ENCODE data around the gene GPR62.

The GPR62 gene

GRCh38 chr3:51982352-51982837, 27.2 kb downstream of the GPR62 start:
- DNase-seq (ENCODE audit: low spot score) = peak; percentile 80
- TF ChIP-seq CTCF (IDR thresholded peaks at IDR 0.05; ENCODE audit: borderline replicate concordance, control extremely low read depth, extremely low read depth, insufficient read depth, missing control alignments) = peak; percentile 46
- in situ Hi-C loops (cut with MboI; ENCODE audit: low sequenced_read_pairs, unreplicated experiment) = no loop called here

- in situ Hi-C loops (cut with MboI; ENCODE audit: low sequenced_read_pairs, unreplicated experiment) = no loop called here
- peak; percentile 98 for DNase-seq (ENCODE audit: low spot score)
- no peak for TF ChIP-seq CTCF (IDR thresholded peaks at IDR 0.05; ENCODE audit: borderline replicate concordance, control extremely low read depth, extremely low read depth, insufficient read depth, missing control alignments)
Observed at GRCh38 chr3:51982838-51983577, 27.8 kb downstream of the GPR62 start, which contains the start of gene ACY1. Gene ACY1 (plus strand): TSS chr3:51983535. CDS start chr3:51984065, 530 bp downstream.

GRCh38 chr3:51983578-51984268, 28.5 kb downstream of the GPR62 start:
- TF ChIP-seq CTCF (IDR thresholded peaks at IDR 0.05; ENCODE audit: borderline replicate concordance, control extremely low read depth, extremely low read depth, insufficient read depth, missing control alignments) = no peak
- in situ Hi-C loops (cut with MboI; ENCODE audit: low sequenced_read_pairs, unreplicated experiment) = no loop called here
- no peak for DNase-seq (ENCODE audit: low spot score)

- in situ Hi-C loops (cut with MboI; ENCODE audit: low sequenced_read_pairs, unreplicated experiment) = no loop called here
- no peak for TF ChIP-seq CTCF (IDR thresholded peaks at IDR 0.05; ENCODE audit: borderline replicate concordance, control extremely low read depth, extremely low read depth, insufficient read depth, missing control alignments)
- DNase-seq (ENCODE audit: low spot score) = no peak
Observed at GRCh38 chr3:51984269-51984647, 29.1 kb downstream of the GPR62 start.

- TF ChIP-seq CTCF (IDR thresholded peaks at IDR 0.05; ENCODE audit: borderline replicate concordance, control extremely low read depth, extremely low read depth, insufficient read depth, missing control alignments) = no peak
- DNase-seq (ENCODE audit: low spot score) = no peak
- in situ Hi-C loops (cut with MboI; ENCODE audit: low sequenced_read_pairs, unreplicated experiment) = no loop called here
Observed at GRCh38 chr3:51985063-51985462, 29.9 kb downstream of the GPR62 start.

- in situ Hi-C loops (cut with MboI; ENCODE audit: low sequenced_read_pairs, unreplicated experiment) = no loop called here
- no peak for TF ChIP-seq CTCF (IDR thresholded peaks at IDR 0.05; ENCODE audit: borderline replicate concordance, control extremely low read depth, extremely low read depth, insufficient read depth, missing control alignments)
- DNase-seq (ENCODE audit: low spot score) = no peak
Observed at GRCh38 chr3:51986010-51986947, 31.1 kb downstream of the GPR62 start.
